NB4 (cell line): ENCODE data around the gene LMO4.

Experiments used
- POLR2A ChIP-seq: IDR thresholded peaks from 2 replicates; pipeline ENCODE4 v1.6.1; 2011; ENCODE audit warnings: mild to moderate bottlenecking; ENCODE audit not compliant: insufficient read length; ENCODE audit errors: extremely low read depth
- TF ChIP-seq, protein P1 (sequence below): IDR thresholded peaks from one replicate; pipeline ENCODE4 v1.5.1; 2012; ENCODE audit warnings: low read depth, low read length
- TF ChIP-seq, protein P2 (sequence below): IDR thresholded peaks from 2 replicates; pipeline ENCODE4 v1.6.1; 2011; ENCODE audit warnings: low read depth, low read length

DNA sequence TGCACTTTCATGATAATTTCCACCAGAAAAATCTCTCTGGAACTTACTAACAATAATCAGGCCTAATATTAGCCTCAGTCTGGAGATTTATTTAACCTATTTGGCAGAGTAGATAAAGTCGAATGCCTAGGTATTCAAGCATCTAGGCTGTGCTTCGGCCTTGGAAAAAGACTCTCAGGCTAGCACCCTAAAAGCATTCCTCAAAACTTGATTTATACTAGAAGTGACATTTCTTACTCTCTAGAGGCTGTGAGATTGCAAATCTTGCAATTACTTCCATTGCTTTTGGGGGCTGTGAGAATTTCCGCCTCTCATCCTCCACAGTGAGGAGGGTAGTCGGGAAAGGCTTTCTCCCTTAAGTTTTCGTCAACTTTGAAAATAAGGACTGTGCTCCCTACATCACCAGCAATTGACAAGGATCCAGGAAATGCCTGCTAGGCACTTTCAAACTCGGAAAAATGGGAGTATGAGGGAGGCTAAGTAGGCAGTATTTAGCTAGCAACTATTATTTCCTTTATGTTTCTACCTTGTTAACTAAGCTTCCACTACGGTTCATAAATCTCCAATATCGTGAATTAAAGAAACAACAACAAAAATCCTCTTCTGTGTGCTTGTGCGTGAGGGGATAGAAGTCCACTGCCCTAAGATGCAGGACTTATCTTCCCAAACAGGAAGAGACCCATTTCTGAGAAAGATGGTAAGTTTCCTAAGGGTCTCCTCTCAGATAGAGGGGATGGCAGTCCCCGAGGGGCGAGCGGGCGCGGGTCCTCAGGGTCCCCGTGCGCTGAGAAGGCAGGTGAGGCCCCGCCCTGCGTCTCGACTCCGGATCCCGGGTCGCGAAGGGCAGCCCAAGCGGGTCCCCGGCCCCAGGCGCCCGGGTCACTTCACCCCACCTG is 1.1 kb upstream of the LMO4 start:
- TF ChIP-seq, protein P1, sequence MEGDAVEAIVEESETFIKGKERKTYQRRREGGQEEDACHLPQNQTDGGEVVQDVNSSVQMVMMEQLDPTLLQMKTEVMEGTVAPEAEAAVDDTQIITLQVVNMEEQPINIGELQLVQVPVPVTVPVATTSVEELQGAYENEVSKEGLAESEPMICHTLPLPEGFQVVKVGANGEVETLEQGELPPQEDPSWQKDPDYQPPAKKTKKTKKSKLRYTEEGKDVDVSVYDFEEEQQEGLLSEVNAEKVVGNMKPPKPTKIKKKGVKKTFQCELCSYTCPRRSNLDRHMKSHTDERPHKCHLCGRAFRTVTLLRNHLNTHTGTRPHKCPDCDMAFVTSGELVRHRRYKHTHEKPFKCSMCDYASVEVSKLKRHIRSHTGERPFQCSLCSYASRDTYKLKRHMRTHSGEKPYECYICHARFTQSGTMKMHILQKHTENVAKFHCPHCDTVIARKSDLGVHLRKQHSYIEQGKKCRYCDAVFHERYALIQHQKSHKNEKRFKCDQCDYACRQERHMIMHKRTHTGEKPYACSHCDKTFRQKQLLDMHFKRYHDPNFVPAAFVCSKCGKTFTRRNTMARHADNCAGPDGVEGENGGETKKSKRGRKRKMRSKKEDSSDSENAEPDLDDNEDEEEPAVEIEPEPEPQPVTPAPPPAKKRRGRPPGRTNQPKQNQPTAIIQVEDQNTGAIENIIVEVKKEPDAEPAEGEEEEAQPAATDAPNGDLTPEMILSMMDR = no peak
- no peak for TF ChIP-seq POLR2A
- TF ChIP-seq, protein P2, sequence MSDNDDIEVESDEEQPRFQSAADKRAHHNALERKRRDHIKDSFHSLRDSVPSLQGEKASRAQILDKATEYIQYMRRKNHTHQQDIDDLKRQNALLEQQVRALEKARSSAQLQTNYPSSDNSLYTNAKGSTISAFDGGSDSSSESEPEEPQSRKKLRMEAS = no peak
